AG04450 (cell line): ENCODE measurements around the gene TFCP2L1. TPM values are rescaled to one million over a fixed set of nuclear protein-coding genes. Genes with fewer than 3 reads are reported as not detected.

Experiments
- CTCF ChIA-PET: fragments of 300-600, 350-600 bp; formaldehyde crosslinking; extraction: SDS; loops from one replicate; lab custom pipeline; 2022; ENCODE audit warnings: antibody characterized with exemption, inconsistent platforms; lab: Charles Lee
- POLR2A ChIA-PET: fragments of 350-600 bp; formaldehyde crosslinking; extraction: SDS; loops from one replicate; lab custom pipeline; 2021; ENCODE audit warnings: antibody characterized with exemption, inconsistent platforms; lab: Yijun Ruan, JAX
- DNase-seq: peaks from one replicate; pipeline ENCODE4 v3.0.0-alpha.2; 2011; ENCODE audit warnings: low read depth, low spot score
- H3K27ac ChIP-seq: one replicate; pipeline ENCODE4 v1.5.1; 2012; ENCODE audit warnings: low read depth, low read length, control low read depth
- H3K27me3 ChIP-seq: one replicate; pipeline ENCODE4 v1.6.0; 2012; ENCODE audit warnings: low read length; ENCODE audit not compliant: control insufficient read depth, insufficient read depth
- H3K4me3 ChIP-seq: 2 replicates; pipeline ENCODE4 v1.5.1; 2011; ENCODE audit warnings: mild to moderate bottlenecking, low read depth, low read length, control low read depth
- H3K9me3 ChIP-seq: 2 replicates; pipeline ENCODE4 v1.5.1; 2012; ENCODE audit warnings: low read length; ENCODE audit not compliant: control insufficient read depth, insufficient read depth
- polyA plus RNA-seq: library from polyadenylated mRNA; depleted of rRNA; stranded (reverse); fragments of >200 nt; gene quantifications from 2 replicates; pipeline ENCODE4 v1.2.3, GENCODE V29; 2011
- TF ChIP-seq, protein P1 (sequence below): IDR thresholded peaks from 2 replicates; pipeline ENCODE4 v1.5.1; 2011; ENCODE audit warnings: low read depth, low read length, control low read depth, inconsistent platforms

Gene TFCP2L1
- polyA plus RNA-seq, 1 experiment, result not detected

DNA sequence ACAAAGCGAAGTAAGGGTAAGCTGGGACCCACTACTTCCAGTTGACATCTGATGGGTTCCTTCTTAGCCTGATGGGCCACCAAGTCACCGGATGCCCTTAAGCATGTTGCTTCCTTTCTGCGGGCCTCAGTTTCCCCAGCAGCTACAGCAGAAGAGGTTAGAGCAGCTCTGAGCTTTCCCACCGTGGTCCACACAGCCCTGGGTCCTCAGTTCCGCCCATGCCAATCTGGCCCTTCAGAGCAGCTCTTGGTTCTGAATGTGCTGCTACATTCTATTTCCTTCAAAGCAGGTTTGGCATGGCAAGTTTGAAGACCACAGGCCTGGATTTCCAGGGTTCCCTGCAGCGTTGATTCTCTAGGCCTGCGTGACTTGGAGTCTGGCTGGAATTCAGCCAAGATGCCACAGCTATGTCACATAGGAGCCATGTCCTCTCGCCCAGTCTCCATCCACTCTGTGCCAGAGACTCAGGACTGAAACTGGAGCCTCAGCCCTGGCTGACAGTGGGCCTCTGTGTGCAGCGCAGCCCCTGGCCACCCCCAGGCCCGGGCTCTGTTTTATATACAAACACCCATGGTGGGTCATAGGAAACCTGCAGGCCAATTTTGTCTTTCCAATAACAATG, 79.6 kb downstream of the TFCP2L1 start:
- Histone ChIP-seq H3K27me3 (peaks cover 12% of the 10 kb centered on the region), H3K27ac (no peak overlapping the region), H3K9me3 (no peaks in the 10 kb centered on the region; the same call in 1 of the 2 replicates), H3K4me3 (no peak overlapping the region)
- ChIA-PET CTCF (no interaction called here), POLR2A (no interaction called here)
- no peak for DNase-seq
- TF ChIP-seq, protein P1, sequence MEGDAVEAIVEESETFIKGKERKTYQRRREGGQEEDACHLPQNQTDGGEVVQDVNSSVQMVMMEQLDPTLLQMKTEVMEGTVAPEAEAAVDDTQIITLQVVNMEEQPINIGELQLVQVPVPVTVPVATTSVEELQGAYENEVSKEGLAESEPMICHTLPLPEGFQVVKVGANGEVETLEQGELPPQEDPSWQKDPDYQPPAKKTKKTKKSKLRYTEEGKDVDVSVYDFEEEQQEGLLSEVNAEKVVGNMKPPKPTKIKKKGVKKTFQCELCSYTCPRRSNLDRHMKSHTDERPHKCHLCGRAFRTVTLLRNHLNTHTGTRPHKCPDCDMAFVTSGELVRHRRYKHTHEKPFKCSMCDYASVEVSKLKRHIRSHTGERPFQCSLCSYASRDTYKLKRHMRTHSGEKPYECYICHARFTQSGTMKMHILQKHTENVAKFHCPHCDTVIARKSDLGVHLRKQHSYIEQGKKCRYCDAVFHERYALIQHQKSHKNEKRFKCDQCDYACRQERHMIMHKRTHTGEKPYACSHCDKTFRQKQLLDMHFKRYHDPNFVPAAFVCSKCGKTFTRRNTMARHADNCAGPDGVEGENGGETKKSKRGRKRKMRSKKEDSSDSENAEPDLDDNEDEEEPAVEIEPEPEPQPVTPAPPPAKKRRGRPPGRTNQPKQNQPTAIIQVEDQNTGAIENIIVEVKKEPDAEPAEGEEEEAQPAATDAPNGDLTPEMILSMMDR, result no peak

DNA sequence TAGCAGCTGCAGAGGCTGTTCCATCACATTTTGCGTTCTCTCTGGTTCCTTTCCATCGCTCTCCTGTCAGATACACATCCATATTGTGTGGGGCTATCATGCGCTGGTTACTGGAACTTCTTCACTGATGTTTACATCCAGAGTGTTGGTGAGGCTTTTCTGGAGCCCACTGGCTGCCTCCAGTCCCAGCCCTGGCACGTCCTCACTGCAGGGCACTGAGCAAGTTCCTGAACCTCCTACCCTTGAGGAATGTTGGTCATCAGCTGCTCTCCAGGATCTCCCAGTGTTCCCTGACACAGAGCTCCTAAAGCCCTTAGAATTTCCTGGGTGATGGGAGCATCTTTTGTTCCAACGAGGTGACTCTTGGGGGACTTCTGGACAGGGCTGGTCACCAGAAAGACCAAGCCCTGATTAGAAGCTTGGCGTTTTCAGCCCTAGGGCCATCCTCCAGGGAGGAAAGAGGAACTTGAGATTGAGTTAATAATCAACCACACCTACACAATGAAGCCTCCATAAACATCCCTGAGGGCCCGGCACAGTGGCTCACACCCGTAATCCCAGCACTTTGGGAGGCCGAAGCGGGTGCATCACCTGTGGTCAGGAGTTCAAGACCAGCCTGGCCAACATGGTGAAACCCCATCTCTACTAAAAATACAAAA, 81.3 kb downstream of the TFCP2L1 start:
- no peaks in the 10 kb centered on the region for H3K9me3 ChIP-seq
- TF ChIP-seq, protein P1, result no peak
- no peak overlapping the region for H3K4me3 ChIP-seq
- no peak for DNase-seq
- ChIA-PET CTCF (no interaction called here), POLR2A (no interaction called here)
- H3K27ac ChIP-seq, result no peak overlapping the region
- peaks cover 11% of the 10 kb centered on the region for H3K27me3 ChIP-seq

DNA sequence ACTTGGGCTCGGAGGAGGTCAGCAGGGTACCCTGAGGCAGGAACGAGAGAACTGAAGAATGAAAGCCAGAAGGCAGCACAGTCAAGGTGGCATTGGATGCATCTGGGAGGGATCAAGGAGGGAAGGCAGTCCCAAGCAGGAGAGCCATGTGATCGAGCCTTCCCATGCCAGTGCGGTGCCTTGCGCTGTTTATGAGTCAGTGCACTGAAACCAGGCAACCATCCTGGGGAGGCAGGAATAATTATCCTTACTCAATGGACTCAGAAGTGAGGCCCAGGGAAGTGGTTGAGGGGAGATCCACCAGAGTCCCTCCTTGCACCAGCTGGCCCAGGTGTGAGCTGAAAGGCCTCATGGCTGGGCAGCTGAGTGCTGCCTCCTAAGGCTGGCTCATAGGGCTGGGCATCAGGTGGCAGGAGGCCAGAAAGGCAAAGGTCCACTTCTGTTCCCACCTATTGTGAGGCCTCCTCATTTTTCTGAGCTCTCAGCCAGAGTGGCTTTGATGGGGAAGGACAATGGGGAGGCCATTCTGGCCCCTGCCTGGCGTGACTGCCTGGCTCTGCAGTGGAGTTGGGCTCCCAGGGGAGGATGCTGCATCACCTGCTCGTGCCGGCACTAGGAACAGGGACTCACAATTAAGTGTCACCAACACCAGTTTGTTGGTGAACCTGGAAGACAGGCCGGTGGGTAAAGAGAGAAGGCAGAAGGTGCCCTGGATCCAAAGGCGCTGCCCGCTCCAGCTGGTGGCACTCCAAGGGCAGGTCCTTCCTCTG, 82.3 kb downstream of the TFCP2L1 start:
- CTCF ChIA-PET, result no interaction called here
- no peak for DNase-seq
- Histone ChIP-seq H3K9me3 (no peaks in the 10 kb centered on the region), H3K27me3 (peaks cover 10% of the 10 kb centered on the region), H3K27ac (no peak overlapping the region), H3K4me3 (no peak overlapping the region)
- TF ChIP-seq, protein P1, result no peak
- POLR2A ChIA-PET, result no interaction called here

DNA sequence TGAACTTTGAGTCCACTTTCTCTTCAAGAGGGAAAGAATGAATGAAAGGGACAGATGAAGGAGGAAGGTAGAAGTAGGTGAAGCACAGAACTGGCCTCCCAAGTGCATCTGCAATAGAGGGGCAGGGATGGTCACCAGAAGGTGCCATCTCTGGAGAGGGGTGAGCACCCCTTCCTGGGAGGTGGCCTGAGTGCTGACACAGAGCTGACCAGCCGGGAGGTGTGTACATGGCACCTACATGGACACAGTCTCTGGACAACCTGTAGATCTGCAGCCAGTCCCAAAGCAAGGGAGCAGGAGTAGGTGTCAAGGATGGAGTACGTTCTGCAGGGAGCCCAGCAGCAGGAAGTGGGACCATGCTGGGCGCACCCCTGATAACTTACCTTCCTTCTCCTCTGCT, 83.2 kb downstream of the TFCP2L1 start:
- no peak overlapping the region for H3K4me3 ChIP-seq
- ChIA-PET CTCF (no interaction called here), POLR2A (no interaction called here)
- TF ChIP-seq, protein P1, result no peak
- H3K9me3 ChIP-seq, result no peaks in the 10 kb centered on the region
- peaks cover 7% of the 10 kb centered on the region for H3K27me3 ChIP-seq
- no peak overlapping the region for H3K27ac ChIP-seq
- no peak for DNase-seq
